HS-27A (cell line): ENCODE measurements around the gene XXYLT1.

ENCODE experiments used
- DNase-seq: peaks from one replicate; pipeline ENCODE4 v3.0.0-alpha.2; 2012; ENCODE audit warnings: low read depth, missing footprints

The XXYLT1 gene

DNA sequence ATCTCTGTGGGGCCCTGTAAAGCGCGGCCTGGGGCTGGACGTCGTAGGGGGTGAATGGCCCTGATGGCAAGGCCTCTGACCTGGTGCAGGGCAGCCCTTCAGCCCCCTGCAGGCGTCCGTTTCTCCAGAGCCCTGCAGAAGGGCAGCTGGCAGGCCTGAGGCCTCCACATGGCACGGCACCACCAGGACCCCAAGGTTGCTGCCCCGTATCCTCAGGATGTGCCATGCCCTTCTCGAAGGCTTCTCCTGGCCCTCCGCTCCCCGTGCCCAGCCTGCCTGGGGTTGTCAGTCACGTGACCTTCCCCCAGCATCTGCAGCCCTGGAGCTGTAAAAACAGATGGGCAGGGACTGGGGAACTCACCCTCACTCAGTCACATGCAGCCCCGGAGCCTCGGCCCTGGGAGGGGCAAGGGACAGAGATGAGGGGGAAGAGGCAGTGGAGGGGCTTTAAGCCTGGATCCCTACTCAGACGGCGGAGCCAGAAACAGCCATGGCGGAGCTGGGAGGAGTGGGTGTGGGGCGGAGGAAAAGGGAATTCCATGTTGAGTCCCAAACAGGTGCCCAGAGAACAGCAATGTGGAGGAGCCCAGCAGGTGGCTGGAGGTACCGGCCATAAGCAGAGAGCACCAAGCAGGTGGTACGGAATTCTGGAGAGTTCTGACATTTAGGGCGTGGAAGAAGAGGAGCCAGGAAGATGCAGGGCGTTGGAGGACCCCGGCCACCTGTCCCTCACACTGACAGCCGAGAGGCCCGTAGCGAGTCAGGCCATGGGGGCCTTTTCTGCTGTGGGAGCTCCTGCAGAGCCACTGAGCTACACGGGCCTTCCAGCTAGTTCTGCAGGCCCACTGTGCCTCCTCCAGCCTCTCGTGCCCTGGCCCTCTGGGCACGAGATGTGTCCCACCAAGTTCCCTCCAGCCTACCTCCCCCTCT is 193.1 kb downstream of the XXYLT1 start:
- DNase-seq = no peak

DNA sequence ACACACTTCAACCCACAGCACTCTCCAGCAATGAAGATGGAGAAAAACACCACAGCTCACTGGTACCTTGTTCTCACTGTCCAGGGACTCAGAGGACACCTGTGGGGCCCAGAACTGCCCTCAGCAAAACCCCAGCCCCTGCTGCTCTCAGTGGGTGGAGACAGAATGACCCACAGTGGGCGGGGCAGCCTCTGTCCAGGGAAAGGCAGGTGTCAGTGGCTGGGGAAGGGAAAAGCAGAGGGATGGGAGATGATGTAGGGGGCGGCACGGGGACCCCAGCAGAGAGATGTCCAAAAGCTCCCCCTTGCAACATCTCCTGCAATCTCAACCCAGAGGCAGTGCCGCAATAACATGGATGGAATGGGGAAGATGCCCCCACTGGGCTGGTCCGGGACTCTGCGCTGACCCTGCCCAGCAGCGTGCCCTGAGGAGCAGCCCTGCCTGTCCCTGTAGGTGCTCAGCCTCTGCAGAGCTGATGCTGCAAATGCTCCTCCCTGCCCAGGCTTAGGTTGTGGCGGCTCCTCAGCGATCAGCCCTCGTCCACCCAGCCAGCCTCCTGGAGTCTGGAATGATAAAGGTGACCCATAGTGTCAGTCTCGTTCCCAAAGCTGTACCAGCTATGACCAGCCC is 193.9 kb downstream of the XXYLT1 start:
- no peak for DNase-seq

DNA sequence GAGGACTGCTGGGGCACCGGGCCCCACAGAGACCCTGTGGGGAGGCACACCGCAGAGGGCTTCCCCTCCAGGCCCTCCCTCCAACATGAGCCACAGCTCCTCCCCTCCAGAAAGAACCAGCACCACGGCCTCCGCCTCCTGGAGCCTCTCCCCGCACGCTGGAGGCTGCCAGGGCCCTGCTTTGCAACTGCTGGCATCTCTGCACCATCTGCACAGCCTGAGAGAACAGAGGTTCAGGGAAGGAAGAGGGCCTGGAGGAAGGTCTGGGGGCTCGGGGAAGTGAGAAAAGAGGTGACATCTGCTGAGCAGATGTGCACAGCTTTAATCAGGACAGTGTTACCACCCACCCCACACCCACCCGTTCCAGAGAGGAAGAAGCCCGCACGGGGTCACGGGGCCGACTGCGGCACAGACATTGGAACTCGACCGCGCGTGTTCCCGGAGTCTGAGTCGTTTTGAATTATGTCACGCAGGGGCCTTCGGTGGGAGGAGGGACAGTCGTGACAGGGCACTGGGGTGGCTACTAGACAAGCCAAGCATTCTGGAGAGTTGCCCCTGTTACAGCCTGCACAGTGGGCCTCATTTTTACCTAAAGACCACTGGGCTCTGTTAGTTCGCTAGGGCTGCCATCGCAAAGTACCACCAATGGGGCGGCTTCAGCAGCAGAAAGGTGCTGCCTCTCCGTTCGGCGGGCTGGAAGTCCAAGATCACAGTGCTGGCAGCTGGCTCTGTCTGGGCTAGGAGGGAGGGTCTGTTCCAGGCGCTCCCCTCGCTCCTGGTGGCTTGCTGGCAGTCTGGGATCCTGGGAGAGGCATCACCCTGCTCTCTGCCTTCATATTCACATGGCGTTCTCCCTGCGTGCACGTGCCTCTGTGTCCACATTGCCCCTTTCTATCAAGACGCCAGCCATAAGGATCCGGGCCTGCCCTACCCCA is 194.8 kb downstream of the XXYLT1 start:
- DNase-seq = no peak

DNA sequence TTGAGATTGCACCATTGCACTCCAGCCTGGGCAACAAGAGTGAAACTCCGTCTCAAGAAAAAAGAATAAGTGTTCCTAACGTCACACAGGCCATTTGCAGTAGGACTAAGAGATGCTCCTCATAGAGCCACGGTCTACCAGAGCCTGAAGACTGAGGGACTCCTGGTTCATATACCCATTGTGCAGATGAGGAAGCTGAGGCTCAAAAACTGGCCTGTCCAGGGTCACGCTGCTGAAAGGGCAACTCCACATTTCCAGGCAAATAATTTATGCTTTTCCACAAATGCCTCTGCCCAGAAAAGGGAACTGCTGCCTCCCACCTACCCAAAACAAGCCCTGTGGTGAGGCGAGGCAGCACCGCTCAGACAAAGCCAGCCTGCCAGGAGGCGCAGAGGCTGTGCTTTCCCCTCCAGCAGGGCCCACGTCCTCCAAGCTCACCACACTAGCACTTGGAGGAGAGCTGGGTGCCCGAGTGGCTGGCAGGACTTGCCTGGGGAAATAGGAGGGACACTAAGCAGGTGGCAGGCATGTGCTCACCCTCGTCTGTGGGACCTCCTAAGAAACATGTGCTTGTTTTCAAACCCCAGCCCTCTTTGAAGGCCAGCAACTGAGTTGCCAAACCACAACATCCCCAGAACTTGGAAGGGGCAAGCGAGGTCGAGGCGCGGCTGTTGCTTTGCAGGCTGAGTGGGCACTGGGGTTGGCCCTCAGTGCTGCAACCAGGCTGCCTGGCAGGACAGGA is 195.6 kb downstream of the XXYLT1 start:
- DNase-seq = no peak

DNA sequence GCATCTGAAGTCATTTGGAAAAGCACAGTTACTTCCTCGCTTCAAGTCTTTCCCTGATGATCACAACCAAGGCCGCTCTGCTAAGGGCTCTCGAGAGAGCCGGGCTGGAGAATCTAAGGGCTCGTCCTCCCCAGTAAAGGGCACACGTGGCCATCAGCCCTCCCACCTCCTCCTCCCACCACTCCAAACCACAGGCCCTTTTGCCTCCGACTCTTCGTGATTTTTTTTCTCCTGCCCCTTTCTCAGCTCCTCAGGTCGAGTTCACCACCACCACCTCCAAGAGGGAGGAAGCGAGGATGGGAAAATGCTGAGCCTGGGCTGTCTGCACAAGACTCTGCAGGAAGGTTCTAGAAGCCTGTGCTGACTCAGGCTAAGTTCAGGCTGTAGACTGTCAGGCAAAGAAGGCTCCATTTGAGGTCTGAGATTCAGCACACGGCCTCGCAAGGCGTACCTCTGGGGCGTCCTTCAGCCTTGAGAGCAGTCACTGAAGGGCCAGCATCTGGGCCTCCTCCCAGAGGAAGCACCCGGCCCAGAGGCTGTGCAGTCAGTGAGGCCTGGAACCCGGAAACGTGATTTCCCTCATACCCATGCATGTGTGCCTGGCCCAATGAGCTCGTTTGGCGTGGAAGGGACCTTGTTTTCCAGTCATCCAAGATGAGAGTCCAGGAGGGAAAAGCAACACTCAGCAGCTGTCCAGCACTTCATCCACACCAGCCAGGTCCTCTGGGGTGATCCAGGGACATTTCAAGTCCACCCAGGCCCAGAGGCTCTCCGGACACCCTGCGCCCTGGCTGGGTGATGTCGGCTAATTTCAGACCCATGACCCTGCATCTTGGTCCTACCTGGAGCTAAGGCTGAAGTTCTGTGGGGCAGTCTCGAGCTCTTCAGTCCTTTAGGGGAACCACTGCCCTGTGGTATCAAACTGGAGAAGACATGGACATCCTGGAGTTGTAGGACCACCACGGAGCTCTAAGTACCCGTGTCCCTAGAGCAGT is 196.8 kb downstream of the XXYLT1 start:
- no peak for DNase-seq

DNA sequence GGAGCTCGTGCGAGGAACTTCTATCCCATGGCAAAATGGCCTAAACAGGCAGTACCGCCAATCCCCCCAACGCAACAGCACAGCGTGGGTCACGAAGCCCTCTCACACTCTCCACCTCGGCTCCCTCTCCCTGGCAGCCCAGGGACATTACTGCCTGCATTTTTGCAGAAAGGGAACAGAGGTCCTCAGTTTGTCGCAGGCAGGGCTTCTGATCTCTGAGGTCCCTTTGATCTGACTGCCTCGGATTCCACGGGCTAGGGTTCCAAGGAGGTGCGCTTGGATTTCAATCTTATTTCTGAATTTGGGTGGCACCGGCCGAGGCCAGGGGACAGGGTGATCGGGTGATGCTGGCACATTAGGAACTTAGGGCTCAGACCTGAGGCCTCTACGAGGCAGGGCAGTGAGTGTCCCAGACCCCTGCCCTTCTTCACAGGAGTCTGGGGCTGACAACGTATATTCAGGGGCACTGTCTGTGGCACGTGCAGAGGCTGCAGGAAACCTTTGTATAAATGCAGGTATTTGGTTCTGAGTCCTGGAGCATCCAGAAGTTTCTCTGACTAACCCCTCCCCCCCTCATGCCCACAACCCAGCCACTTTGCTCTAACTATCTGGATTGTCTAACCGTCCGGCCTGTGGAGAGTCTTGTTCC is 197.9 kb downstream of the XXYLT1 start:
- no peak for DNase-seq

DNA sequence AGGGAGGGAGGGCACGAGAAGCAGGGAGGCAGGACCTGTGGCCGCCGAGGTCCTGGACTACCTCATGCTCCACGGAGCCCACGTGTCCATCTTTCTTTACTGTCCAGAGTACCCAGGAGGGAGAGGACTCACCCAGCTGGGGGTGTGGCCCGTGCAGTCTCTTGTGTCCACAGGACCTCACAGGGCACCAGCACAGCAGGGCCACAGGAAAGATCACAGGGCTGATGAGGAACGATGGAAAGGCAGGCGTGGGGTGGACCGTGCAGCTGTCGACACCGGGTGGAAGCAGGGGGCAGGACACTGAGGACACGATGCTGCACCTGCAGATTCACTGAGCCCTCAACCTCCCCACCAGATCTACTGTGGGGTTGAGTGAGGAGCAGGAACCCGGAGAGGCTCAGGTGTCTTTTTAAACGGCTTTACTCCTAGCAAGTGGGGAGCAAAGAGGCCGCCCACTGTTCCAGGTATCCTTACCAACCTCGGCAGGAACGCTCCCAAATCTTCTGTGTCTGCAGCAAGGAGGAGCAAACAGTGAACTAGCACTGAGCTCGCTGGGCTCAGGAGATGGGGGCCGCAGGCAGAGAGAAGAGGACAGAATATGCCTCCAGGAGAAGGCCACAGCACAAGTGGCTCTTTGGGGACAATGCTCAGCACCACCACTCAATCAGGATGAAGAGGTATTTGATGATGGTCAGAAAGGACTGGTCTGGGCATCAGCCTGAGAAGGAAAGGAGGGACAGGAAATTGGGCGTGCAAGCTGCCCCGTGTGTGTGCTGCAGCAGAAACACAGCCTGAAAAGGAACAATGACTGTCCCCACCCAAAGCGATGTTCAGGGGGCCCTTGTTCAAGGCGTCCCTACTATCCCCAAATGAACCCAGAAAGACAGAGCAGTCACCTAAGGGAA is 198.8 kb downstream of the XXYLT1 start:
- no peak for DNase-seq

DNA sequence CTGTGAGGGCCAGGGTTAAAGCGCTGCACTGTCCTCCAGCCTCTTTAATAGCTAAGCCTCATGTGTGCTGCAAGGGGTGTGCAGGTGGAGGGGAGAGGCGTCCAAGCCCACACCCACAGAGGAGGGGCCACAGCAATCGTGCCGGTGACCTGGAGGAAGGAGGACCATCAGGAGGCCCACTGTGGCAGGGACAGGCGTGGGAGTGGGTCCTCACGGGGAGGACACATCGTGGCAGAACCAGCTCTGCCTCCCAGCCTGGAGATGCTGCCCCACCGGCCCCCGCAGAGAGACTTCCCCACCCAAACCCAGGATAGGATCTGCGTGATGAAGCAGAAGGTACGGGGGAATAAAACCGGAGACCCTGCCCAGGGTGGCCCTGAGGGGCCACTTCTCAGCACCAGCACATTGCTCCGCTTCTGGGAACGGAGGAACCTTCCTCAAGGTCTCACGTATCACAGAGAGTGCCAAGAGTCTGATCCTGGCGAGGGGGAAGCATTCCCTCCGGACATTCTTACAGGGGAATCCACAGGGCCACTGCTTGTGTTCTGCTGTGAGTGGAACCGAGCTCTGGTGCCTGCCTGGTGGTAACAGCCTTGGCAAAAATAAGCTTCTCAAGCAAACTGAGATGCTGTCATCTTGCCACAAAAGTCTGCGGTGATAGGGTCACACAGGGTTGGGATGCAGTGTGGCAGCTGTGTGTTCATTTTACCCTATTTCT is 199.8 kb downstream of the XXYLT1 start:
- no peak for DNase-seq

DNA sequence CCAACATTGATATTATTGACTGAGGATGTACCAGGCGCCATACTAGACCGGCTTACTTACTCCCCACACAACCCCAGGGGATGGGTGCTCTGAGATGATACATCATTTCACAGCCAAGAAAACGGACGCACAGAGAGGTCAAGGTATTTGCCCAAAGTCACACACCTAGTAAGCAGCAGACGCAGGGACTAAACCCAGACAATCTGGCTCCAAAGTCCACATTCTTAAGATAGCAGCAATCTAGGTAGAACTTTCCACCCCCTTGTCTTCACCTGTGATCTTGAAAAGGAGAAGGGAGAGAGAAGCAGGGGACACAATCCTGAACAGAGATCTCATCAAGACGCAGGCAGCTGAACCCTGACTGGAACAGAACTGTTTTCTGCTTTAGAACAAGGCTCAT is 200.6 kb downstream of the XXYLT1 start:
- DNase-seq = no peak

DNA sequence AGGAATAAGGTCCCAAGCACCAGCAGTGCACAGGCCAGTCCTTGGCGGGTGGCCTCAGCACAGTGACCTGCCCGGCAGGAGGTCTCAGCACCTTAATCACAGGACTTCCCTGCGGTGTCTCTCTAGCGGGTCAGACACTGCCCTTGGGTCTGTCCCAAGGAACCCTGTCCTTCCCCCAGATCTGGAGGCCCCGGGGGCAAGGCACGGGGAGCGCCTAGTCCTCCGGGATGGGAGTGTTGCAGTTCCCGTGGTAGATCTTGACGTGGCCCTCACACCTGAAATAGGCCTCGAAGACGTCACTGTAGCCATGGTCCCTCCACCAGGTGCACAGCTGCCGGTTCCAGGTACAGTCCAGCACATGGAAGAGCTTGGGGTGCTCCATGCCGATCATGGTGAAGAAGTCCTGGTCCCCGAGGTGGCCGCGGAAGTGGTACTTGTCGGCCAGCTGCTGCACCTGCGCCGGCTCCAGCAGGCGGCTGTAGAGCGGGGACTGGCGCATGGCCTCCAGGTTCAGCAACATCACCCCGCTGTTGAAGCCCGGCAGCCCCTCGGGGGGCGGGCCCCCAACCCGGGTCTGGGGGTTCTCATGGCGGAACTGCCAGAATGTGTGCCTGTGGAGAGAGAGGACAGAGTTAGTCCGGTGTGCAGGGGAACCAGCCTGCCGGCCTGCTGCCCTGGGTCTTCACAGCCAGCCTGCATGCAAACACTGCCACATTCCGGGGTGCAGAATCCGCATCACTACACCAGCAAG is 201.3 kb downstream of the XXYLT1 start:
- no peak for DNase-seq

DNA sequence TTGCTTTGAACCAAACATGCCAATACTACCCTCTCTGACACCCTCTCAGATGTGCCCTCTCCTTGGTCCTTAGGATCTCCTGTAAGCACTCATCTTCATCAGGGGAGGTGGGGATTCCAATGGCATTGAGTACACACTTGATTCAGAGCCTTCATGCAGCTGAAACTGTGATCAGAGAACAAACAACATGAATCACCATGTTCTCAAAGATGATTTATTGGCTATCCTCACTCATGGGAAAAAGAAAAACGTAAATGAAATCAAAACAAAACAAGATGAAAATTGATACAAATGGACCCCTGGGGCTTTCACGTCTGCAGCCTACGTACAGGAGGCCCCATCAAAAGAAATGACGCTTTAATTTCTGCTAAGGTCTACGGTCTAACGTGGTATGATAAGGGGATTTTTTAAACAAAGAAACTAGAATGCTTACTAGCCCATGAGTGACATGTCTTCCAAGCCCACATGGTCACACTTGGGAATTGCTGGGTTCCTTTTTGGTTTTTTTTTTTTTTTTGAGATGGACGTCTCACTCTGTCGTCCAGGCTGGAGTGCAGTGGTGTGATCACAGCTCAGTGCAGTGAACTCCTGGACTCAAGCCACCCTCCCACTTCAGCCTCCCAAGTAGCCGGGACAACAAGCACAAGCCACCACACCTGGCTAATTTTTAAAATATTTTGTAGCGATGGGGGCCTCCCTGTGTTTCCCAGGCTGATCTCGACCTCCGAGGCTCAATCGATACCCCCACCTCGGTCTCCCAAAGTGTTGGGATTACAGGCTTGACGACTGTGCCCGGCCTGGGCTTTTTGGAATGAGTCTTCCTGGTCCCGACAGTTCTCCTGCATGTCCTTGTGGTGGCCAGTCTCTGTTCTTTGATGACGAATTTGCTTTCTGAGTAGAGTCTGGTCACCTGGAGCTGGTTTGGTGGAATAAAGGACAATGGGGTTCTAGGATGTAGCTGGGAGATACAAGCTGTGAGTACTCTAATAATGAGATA is 202.6 kb downstream of the XXYLT1 start:
- no peak for DNase-seq

DNA sequence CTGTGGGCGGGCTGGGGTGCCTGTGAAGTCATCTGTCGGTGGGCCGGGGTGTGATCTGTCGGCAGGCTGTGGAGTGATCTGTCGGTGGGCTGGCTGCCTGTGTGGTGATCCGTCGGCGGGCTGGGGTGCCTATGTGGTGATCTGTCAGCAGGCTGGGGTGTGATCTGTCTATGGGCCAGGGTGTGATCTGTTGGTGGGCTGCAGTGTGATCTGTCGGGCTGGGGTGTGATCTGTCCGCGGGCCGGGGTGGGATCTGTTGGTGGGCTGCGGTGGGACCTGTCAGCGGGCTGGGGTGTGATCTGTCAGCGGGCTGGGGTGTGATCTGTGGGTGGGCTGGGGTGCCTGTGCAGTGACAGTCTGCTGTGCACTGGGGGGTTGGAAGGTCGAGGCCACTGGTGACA is 204.5 kb downstream of the XXYLT1 start:
- no peak for DNase-seq

DNA sequence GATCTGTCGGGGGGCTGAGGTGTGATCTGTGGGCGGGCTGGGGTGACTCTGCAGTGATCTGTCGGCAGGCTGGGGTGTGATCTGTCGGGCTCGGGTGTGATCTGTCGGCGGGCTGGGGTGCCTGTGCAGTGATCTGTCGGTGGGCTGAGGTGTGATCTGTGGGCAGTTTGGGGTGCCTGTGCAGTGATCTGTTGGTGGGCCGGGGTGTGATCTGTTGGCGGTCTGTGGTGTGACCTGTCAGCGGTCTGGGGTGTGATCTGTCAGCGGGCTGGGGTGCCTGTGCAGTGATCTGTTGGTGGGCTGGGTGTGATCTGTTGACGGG is 205.1 kb downstream of the XXYLT1 start:
- DNase-seq = no peak

DNA sequence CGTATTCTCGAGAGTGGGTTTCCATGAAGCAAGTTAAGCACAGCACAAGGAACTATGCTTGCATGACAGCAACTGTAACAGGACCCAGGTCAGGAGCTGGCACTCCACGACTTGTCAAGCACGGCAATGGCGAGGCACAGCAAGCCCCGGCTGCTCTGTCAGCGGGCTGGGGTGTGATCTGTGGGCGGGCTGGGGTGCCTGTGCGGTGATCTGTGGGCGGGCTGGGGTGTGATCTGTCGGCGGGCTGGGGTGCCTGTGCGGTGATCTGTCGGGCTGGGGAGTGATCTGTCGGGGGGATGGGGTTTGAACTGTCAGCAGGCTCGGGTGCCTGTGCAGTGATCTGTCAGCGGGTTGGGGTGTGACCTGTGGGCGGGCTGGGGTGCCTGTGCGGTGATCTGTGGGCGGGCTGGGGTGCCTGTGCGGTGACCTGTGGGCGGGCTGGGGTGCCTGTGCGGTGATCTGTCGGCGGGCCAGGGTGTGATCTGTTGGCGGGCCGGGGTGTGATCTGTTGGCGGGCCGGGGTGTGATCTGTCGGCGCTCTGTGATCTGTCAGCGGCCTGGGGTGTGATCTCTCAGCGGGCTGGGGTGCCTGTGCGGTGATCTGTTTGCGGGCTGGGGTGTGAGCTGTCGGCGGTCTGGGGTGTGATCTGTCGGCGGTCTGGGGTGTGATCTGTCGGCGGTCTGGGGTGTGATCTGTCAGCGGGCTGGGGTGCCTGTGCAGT is 205.7 kb downstream of the XXYLT1 start:
- DNase-seq = no peak

DNA sequence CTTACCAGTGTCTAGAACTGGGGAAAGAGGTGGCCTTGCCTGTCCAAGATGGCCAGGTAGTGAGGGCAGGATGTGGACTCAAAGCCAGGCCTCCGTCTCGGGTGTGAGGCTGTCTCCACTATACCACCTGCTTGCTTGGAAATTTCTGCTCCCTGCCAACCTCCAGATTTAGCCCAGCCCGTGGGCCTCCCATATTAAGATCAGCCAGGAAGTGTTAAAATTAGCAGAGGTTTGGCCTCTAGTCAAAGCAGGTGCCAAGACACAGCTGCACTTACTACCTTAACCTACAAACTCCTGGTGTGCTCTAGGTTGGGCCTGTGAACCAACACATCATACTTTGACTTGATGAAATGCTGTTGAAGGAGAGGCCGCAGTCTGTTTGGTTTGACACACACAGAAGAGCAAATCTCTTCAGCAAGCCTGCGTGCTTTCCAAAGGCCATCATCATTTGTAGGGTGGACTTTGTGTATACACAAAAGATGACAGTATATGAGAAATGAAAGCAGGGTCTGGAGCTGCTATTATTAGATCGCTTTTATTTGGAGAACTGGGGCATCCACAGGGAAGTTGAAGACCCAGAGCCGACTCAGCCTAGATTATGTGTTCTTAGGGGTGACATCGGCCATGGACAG is 206.5 kb downstream of the XXYLT1 start:
- no peak for DNase-seq
